Thymus (tissue), 11 donors: ENCODE data around the gene GEMIN5. TPM values are rescaled to one million over a fixed set of nuclear protein-coding genes. Genes with fewer than 3 reads are reported as not detected.
"Not testable (repeated sequence)": the region's sequence is repeated elsewhere in the genome, so short reads cannot be mapped to it uniquely, and the experiment has no call there.

Source experiments
- DNase-seq, 9 donors: peaks; one replicate each; pipeline ENCODE4 v3.0.0-alpha.2; 2013; ENCODE audit warnings: low spot score in 9 of 9, low read depth in 6 of 9, missing footprints in 1 of 9
- H3K27ac ChIP-seq, 2 donors: one replicate each; pipeline ENCODE4 v1.5.1; 2013; ENCODE audit warnings: control low read depth in 1 of 2, low read depth in 1 of 2, low read length in 1 of 2, mild to moderate bottlenecking in 1 of 2, moderate library complexity in 1 of 2
- H3K27me3 ChIP-seq, 2 donors: one replicate each; pipeline ENCODE4 v1.5.1; 2013; ENCODE audit warnings: low read length in 1 of 2; ENCODE audit not compliant: control insufficient read depth in 2 of 2, insufficient read depth in 1 of 2
- H3K36me3 ChIP-seq, 2 donors: one replicate each; pipeline ENCODE4 v1.5.1; 2013; ENCODE audit warnings: low read length in 1 of 2, mild to moderate bottlenecking in 1 of 2, moderate library complexity in 1 of 2; ENCODE audit not compliant: control insufficient read depth in 2 of 2, insufficient read depth in 2 of 2
- H3K4me1 ChIP-seq, 2 donors: one replicate each; pipeline ENCODE4 v1.5.1; 2013; ENCODE audit warnings: low read length in 2 of 2; ENCODE audit not compliant: control insufficient read depth in 2 of 2, insufficient read depth in 2 of 2
- H3K4me3 ChIP-seq, 2 donors: one replicate each; pipeline ENCODE4 v1.5.1; 2013; ENCODE audit warnings: low read length in 2 of 2, control low read depth in 1 of 2, mild to moderate bottlenecking in 1 of 2
- H3K9me3 ChIP-seq, 2 donors: one replicate each; pipeline ENCODE4 v1.5.1; 2013; ENCODE audit warnings: low read length in 1 of 2, mild to moderate bottlenecking in 1 of 2; ENCODE audit not compliant: control insufficient read depth in 2 of 2, insufficient read depth in 1 of 2
- WGBS: extraction: QIAGEN DNeasy Blood & Tissue Kit; methylation state at CpG from one replicate; pipeline ENCODE4 v1.1.7; 2013; 5-methylcytosine and 5-hydroxymethylcytosine counted together
- polyA plus RNA-seq: library from polyadenylated mRNA; stranded (reverse); fragments of 200-250 nt; gene quantifications from one replicate; pipeline ENCODE4 v1.2.3, GENCODE V29; 2013
- total RNA-seq: library from RNA; stranded (reverse); fragments of 120-200 nt; gene quantifications from one replicate; pipeline ENCODE4 v1.2.4, GENCODE V29; 2013
- donor health status: healthy.

Gene GEMIN5
- total and polyA plus RNA-seq, 2 donors: 5.3 to 12.8 TPM

DNA sequence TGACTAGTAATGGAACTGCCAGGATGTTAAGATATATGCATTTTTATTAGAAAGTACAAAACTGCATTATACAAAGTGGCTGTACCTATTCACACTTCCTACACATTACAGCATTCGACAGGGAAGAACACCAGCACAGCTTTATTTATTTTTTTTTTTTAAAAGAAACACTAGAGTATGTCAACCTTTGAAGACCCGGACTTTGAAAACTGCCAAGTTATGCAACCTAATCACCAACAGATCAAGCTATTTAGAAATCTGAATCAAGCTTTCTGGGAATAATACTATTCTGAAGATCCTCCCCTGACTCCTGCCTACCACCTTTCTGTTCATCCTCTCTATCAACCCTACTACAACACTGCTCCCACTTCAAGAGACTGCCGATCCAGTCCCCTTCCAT, 4.5 kb downstream of the GEMIN5 start:
- Histone ChIP-seq H3K4me1 (peaks cover 9 to 13% of the 10 kb centered on the region in 2 donors), H3K27me3 (no peaks in the 10 kb centered on the region), H3K36me3 (peaks cover 3 to 28% of the 10 kb centered on the region in 2 donors), H3K27ac (no peak overlapping the region), H3K4me3 (no peak overlapping the region), H3K9me3 (no peaks in the 10 kb centered on the region)
- WGBS: 95% methylated on average over 3 of the region's 3 CpGs
- no peak for DNase-seq

GRCh38 chr5:154923441-154924430, 14.3 kb downstream of the GEMIN5 start:
- Histone ChIP-seq H3K9me3 (no peaks in the 10 kb centered on the region), H3K4me1 (no peaks in the 10 kb centered on the region), H3K36me3 (peaks cover 26 to 57% of the 10 kb centered on the region in 2 donors), H3K27ac (no peak overlapping the region), H3K27me3 (no peaks in the 10 kb centered on the region), H3K4me3 (no peak overlapping the region)
- 98% methylated on average over 7 of the region's 7 CpGs for WGBS
- no peak for DNase-seq

- Histone ChIP-seq H3K9me3 (no peaks in the 10 kb centered on the region), H3K4me1 (no peaks in the 10 kb centered on the region), H3K36me3 (peaks cover 7 to 49% of the 10 kb centered on the region in 2 donors), H3K27me3 (no peaks in the 10 kb centered on the region), H3K4me3 (no peak overlapping the region), H3K27ac (no peak overlapping the region)
- no peak for DNase-seq
- whole genome bisulfite sequencing: 97% methylated on average over 4 of the region's 4 CpGs
Observed at GRCh38 chr5:154917757-154918156, 20.3 kb downstream of the GEMIN5 start.

GRCh38 chr5:154916874-154917273, 21.1 kb downstream of the GEMIN5 start:
- Histone ChIP-seq H3K27ac (no peak overlapping the region), H3K4me3 (no peak overlapping the region), H3K9me3 (no peaks in the 10 kb centered on the region), H3K36me3 (peaks cover 7 to 56% of the 10 kb centered on the region in 2 donors), H3K27me3 (no peaks in the 10 kb centered on the region), H3K4me1 (no peaks in the 10 kb centered on the region)
- DNase-seq: no peak
- 96% methylated on average over 3 of the region's 3 CpGs for WGBS

DNA sequence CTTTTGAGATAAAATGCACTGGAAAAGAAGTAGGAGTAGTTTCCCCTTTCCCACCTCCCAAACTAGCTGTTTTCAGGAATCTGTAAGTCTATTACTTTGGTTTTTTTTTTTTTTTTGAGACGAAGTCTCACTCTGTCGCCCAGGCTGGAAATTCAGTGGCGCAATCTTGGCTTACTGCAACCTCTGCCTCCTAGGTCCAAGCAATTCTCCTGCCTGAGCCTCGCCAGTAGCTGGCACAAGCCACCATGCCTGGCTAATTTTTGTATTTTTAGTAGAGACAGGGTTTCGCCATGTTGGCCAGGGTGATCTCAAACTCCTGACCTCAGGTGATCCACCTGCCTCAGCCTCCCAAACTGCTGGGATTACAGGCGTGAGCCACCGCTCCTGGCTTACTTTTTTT, 32.4 kb downstream of the GEMIN5 start:
- 96% methylated on average over 7 of the region's 7 CpGs for WGBS
- H3K27ac ChIP-seq, H3K9me3 ChIP-seq, H3K4me3 ChIP-seq, H3K4me1 ChIP-seq, H3K27me3 ChIP-seq, DNase-seq: not testable (repeated sequence)
- peaks cover 29 to 58% of the 10 kb centered on the region in 2 donors for H3K36me3 ChIP-seq

GRCh38 chr5:154901913-154902312, 36.1 kb downstream of the GEMIN5 start:
- no peak for DNase-seq
- no peaks in the 10 kb centered on the region for H3K9me3 ChIP-seq
- H3K27ac ChIP-seq: no peak overlapping the region
- 99% methylated on average over 6 of the region's 6 CpGs for WGBS
- H3K4me1 ChIP-seq: no peaks in the 10 kb centered on the region
- H3K36me3 ChIP-seq: peaks cover 30 to 67% of the 10 kb centered on the region in 2 donors
- H3K27me3 ChIP-seq: no peaks in the 10 kb centered on the region
- H3K4me3 ChIP-seq: no peak overlapping the region

DNA sequence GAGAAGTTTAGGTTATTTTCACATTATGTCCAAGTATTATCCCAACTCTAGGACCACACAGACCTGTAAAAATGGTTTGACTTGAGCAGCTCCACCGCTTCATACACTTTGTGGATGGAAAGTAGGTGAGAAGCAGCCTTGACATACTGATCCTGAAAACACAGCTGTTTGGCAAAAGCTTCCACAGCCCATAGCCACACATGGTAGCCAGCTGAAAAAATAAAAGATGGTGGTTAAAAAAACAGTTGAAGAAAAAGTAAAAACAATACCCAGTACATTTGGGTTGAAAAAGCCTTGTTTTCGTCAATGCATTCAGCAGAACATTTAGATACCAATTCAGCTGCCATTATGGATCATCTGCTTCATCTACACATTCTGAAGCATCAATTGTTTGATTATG, 36.7 kb downstream of the GEMIN5 start:
- Histone ChIP-seq H3K4me3 (no peak overlapping the region), H3K4me1 (no peaks in the 10 kb centered on the region), H3K27ac (no peak overlapping the region), H3K9me3 (no peaks in the 10 kb centered on the region), H3K36me3 (peaks cover 35 to 68% of the 10 kb centered on the region in 2 donors), H3K27me3 (no peaks in the 10 kb centered on the region)
- WGBS: 99% methylated on average over 2 of the region's 2 CpGs
- no peak for DNase-seq

GRCh38 chr5:154900066-154900465, 37.9 kb downstream of the GEMIN5 start:
- H3K36me3 ChIP-seq: peaks cover 40 to 72% of the 10 kb centered on the region in 2 donors
- 97% methylated on average over 1 of the region's 1 CpG for WGBS
- no peaks in the 10 kb centered on the region for H3K9me3 ChIP-seq
- DNase-seq: no peak
- H3K27ac ChIP-seq: no peak overlapping the region
- H3K27me3 ChIP-seq: no peaks in the 10 kb centered on the region
- H3K4me1 ChIP-seq: no peaks in the 10 kb centered on the region
- no peak overlapping the region for H3K4me3 ChIP-seq

- Histone ChIP-seq H3K27me3 (no peaks in the 10 kb centered on the region), H3K4me1 (no peaks in the 10 kb centered on the region), H3K36me3 (peaks cover 37 to 70% of the 10 kb centered on the region in 2 donors), H3K9me3 (no peaks in the 10 kb centered on the region), H3K27ac (no peak overlapping the region), H3K4me3 (no peak overlapping the region)
- 98% methylated on average over 9 of the region's 9 CpGs for WGBS
- DNase-seq: no peak
Observed at GRCh38 chr5:154899151-154899816, 38.7 kb downstream of the GEMIN5 start.
